ENCODE measurements around the gene COTL1. TPM values are rescaled to one million over a fixed set of nuclear protein-coding genes. Genes with fewer than 3 reads are reported as not detected.

COTL1 gene
- total and polyA plus RNA-seq, 2 of the 13 experiments (the other 11 are each of a cell fraction or from before 2014, with no cell fraction given) = 8.7 to 16.9 TPM

- DNase-seq (ENCODE audit: low spot score) (no peak), FAIRE-seq (no peak), ATAC-seq (no peak)
- ChIA-PET POLR2A (no interaction called here), CTCF (ENCODE audit: low intra/inter-chr PET ratio, low total read pairs) (no interaction called here)
- H3K27me3 ChIP-seq (ENCODE audit: control insufficient read depth in 1 of 2, insufficient read depth in 2 of 2, low read length in 2 of 2) = no peaks in the 10 kb centered on the region
- H4K20me1 ChIP-seq (ENCODE audit: insufficient read depth, low read length) = no peaks in the 10 kb centered on the region
- no peak overlapping the region for H3K9ac ChIP-seq (ENCODE audit: insufficient read depth, low read depth, low read length)
- H3K27ac ChIP-seq (ENCODE audit: extremely low read length, insufficient read depth, low read length) = no peak overlapping the region
- 96% methylated on average over 11 of the region's 14 CpGs for WGBS (ENCODE audit: low lambda C conversion rate)
- H3K4me1 ChIP-seq (ENCODE audit: insufficient read depth, low read length) = peaks cover 26% of the 10 kb centered on the region
- 0 out of 2 replicates have a peak, but pooled peaks cover 5% of the 10 kb centered on the region for H3K9me3 ChIP-seq (ENCODE audit: low read length)
- no peaks in the 10 kb centered on the region for H3K79me2 ChIP-seq (ENCODE audit: insufficient read depth, low read length)
- TF ChIP-seq ZNF101 (CRISPR knock-in tag; IDR thresholded peaks at IDR 0.05; ENCODE audit: borderline replicate concordance, low read depth) (no peak), ZNF264 (CRISPR knock-in tag; IDR thresholded peaks at IDR 0.05) (no peak), MED1 (CRISPR knock-in tag; IDR thresholded peaks at IDR 0.05) (no peak), MATR3 (CRISPR knock-in tag; IDR thresholded peaks at IDR 0.05) (no peak), NFYC (CRISPR knock-in tag; IDR thresholded peaks at IDR 0.05) (no peak), PTBP1 (IDR thresholded peaks at IDR 0.05; ENCODE audit: low read depth, low read length, poor library complexity, severe bottlenecking) (no peak), TRIM22 (IDR thresholded peaks at IDR 0.05) (no peak), U2AF2 (IDR thresholded peaks at IDR 0.05; ENCODE audit: low read depth, low read length) (no peak), PHF21A (CRISPR knock-in tag; IDR thresholded peaks at IDR 0.05) (no peak), YEATS2 (CRISPR knock-in tag; IDR thresholded peaks at IDR 0.05; ENCODE audit: borderline replicate concordance) (no peak), NFKBIZ (CRISPR knock-in tag; IDR thresholded peaks at IDR 0.05) (no peak)
- TF ChIP-seq, protein P1, sequence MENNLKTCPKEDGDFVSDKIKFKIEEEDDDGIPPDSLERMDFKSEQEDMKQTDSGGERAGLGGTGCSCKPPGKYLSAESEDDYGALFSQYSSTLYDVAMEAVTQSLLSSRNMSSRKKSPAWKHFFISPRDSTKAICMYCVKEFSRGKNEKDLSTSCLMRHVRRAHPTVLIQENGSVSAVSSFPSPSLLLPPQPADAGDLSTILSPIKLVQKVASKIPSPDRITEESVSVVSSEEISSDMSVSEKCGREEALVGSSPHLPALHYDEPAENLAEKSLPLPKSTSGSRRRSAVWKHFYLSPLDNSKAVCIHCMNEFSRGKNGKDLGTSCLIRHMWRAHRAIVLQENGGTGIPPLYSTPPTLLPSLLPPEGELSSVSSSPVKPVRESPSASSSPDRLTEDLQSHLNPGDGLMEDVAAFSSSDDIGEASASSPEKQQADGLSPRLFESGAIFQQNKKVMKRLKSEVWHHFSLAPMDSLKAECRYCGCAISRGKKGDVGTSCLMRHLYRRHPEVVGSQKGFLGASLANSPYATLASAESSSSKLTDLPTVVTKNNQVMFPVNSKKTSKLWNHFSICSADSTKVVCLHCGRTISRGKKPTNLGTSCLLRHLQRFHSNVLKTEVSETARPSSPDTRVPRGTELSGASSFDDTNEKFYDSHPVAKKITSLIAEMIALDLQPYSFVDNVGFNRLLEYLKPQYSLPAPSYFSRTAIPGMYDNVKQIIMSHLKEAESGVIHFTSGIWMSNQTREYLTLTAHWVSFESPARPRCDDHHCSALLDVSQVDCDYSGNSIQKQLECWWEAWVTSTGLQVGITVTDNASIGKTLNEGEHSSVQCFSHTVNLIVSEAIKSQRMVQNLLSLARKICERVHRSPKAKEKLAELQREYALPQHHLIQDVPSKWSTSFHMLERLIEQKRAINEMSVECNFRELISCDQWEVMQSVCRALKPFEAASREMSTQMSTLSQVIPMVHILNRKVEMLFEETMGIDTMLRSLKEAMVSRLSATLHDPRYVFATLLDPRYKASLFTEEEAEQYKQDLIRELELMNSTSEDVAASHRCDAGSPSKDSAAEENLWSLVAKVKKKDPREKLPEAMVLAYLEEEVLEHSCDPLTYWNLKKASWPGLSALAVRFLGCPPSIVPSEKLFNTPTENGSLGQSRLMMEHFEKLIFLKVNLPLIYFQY (CRISPR knock-in tag; IDR thresholded peaks at IDR 0.05; ENCODE audit: borderline replicate concordance) = no peak
- TF ChIP-seq, protein P2, sequence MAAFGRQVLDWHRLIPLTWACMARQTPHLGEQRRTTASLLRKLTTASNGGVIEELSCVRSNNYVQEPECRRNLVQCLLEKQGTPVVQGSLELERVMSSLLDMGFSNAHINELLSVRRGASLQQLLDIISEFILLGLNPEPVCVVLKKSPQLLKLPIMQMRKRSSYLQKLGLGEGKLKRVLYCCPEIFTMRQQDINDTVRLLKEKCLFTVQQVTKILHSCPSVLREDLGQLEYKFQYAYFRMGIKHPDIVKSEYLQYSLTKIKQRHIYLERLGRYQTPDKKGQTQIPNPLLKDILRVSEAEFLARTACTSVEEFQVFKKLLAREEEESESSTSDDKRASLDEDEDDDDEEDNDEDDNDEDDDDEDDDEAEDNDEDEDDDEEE (CRISPR knock-in tag; IDR thresholded peaks at IDR 0.05) = no peak
- no TSS peak for BruUV-seq (replicated peaks)
- no peak overlapping the region for H3K4me3 ChIP-seq (replicated peaks in 1 of 3; ENCODE audit: insufficient read depth in 1 of 3, low read depth in 2 of 3, low read length in 3 of 3)
- intact Hi-C loops (cut with micrococcal nuclease; ENCODE audit: unreplicated experiment) (no loop called here), in situ Hi-C loops (cut with HindIII; ENCODE audit: extremely low pct_ligation_motif_present, low pct_unique_long_range_greater_than_20kb) (no loop called here)
- H2AFZ ChIP-seq (ENCODE audit: low read length) = no peak overlapping the region
- H3K36me3 ChIP-seq (replicated peaks in 1 of 2; ENCODE audit: control insufficient read depth in 1 of 2, insufficient read depth in 2 of 2, low read length in 2 of 2) = no peaks in the 10 kb centered on the region
- no peak overlapping the region for H3K4me2 ChIP-seq (ENCODE audit: low read depth, low read length)
These were observed 11.6 kb downstream of the COTL1 start for GRCh38 chr16:84606081-84606875.
